ENCODE measurements around the gene PRSS23.
"Not testable (repeated sequence)": the region's sequence is repeated elsewhere in the genome, so short reads cannot be mapped to it uniquely, and the experiment has no call there.

Gene PRSS23

DNA sequence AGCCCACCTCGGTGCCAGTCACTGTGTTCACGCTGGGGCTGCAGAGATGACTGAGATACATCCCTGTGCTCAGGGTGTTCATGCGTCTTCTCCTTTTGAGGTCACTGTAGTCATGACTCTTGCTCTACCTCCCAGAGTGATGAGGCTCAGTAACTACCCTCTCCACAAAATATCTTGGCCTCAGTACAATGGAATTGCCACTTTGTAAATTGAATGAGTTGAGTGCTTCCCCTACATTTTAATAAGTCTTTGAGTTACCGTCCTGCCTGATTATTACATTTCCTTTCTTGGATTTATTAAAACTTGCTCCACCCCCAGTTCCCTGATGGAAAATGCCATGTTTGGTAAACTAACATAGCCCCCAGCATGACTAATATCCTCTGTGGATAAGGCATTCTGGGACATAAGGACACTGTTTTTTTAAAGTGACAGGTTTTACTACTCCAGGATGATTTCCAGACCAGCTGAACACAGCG lies 15.9 kb downstream of the PRSS23 start:
- DNase-seq, result no peak

GRCh38 chr11:86818462-86819192 lies 18.3 kb downstream of the PRSS23 start:
- no peak for DNase-seq

DNA sequence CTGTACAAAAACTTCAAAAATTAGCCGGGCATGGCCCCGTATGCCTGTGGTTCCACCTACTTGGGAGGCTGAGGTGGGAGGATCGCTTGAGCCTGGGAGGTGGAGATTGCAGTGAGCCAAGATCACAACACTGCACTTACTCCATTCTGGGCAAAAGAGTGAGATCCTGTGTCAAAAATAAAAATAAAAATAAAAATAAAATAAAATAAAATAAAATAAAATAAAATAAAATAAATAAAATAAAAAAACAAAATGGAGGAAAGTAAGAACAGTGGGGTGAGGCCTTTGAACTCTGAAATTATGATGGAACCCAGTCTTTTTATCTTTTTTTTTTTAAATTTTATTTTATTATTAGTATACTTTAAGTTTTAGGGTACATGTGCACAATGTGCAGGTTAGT lies 23.8 kb downstream of the PRSS23 start:
- DNase-seq, result not testable (repeated sequence)

- DNase-seq, result not testable (repeated sequence)
Observed at GRCh38 chr11:86834376-86834775, 34.0 kb downstream of the PRSS23 start.

DNA sequence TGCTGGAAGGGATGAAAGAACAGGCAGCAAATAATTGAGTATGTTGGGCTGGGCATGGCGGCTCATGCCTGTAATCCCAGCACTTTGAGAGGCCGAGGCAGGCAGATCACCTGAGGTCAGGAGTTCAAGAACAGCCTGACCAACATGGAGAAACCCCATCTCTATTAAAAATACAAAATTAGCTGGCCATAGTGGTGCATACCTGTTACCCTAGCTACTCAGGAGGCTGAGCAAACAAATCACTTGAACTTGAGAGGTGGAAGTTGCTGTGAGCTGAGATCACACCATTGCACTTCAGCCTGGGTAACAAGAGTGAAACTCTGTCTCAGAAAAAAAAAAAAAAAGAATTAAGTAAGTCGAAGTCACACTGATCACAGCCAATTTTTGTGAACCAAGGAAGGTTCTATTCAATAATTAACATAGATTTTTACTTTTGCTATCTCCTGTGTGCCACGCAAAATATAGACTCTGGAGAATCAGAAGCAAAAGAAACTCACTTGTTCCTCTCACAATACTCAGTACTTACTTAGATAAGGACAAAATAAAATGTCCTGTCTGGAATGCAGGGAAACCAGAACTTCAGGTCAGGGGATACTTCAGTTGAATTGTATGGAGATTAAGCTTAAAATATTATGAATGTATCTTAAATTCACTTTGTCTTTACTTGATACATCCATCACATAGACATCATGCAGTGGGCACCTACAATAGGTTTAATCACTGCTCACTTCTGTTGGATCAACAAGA lies 44.6 kb downstream of the PRSS23 start:
- not testable (repeated sequence) for DNase-seq

DNA sequence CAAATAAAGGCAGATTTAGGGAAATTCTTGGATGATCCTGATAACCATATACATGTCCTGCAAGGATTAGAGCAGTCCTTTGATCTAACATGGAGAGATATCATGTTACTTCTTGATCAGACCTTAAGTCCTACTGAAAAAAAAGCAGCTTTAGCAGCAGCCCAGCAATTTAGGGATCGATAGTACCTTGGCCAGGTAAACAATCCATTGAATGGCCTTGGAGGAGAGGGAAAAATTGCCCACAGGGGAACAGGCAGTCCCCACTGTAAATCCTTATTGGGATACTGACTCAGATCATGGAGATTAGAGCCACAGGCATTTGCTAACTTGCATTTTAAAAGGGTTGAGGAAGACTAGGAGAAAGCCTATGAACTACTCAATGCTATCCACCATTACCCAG lies 47.8 kb downstream of the PRSS23 start:
- no peak for DNase-seq

GRCh38 chr11:86849679-86850078 lies 49.3 kb downstream of the PRSS23 start:
- DNase-seq, result no peak

All from activated T-cell treated with anti-CD3 and anti-CD28 coated beads for 4 hours (primary cell).